ENCODE data around the gene APOE. TPM values are rescaled to one million over a fixed set of nuclear protein-coding genes. Genes with fewer than 3 reads are reported as not detected.

The APOE gene
- total and polyA plus RNA-seq, 2 of the 13 experiments (the other 11 are each of a cell fraction or from before 2014, with no cell fraction given): 1,328 to 1,470 TPM

GRCh38 chr19:44857837-44858236 lies 47.8 kb upstream of the APOE start:
- intact Hi-C loops (cut with micrococcal nuclease; ENCODE audit: unreplicated experiment): no loop called here
- Histone ChIP-seq H3K9me3 (ENCODE audit: low read length) (no peaks in the 10 kb centered on the region), H3K27me3 (ENCODE audit: control insufficient read depth in 1 of 2, insufficient read depth in 2 of 2, low read length in 2 of 2) (no peaks in the 10 kb centered on the region), H3K27ac (ENCODE audit: extremely low read length, insufficient read depth, low read length) (peak overlapping the region; percentile 65), H4K20me1 (ENCODE audit: insufficient read depth, low read length) (peaks cover 16% of the 10 kb centered on the region), H3K9ac (ENCODE audit: insufficient read depth, low read depth, low read length) (no peak overlapping the region), H3K4me2 (ENCODE audit: low read depth, low read length) (peak overlapping the region; percentile 57), H3K4me3 (replicated peaks in 1 of 3; ENCODE audit: insufficient read depth in 1 of 3, low read depth in 2 of 3, low read length in 3 of 3) (no peak overlapping the region; a peak in 1 of 6 replicates), H3K36me3 (replicated peaks in 1 of 2; ENCODE audit: control insufficient read depth in 1 of 2, insufficient read depth in 2 of 2, low read length in 2 of 2) (peaks cover 5 to 28% of the 10 kb centered on the region in 2 experiments; a peak in 4 of 5 replicates), H3K4me1 (ENCODE audit: insufficient read depth, low read length) (peaks cover 69% of the 10 kb centered on the region), H3K79me2 (ENCODE audit: insufficient read depth, low read length) (peaks cover 46% of the 10 kb centered on the region), H2AFZ (ENCODE audit: low read length) (no peak overlapping the region)
- no TSS peak for BruUV-seq (replicated peaks)
- POLR2A ChIA-PET: interaction anchor here (0.7 to 3.6 kb wide), 5 partner anchors 9 to 48 kb away, joined by 4 to 36 read pairs (median 11); partner anchors contain the start of genes APOE, NECTIN2 and TOMM40
- CTCF ChIA-PET (ENCODE audit: low intra/inter-chr PET ratio, low total read pairs): no interaction called here
- no peak for DNase-seq (ENCODE audit: low spot score)
- peak; percentile 36 for FAIRE-seq
- whole genome bisulfite sequencing (ENCODE audit: low lambda C conversion rate): 20% methylated on average over 4 of the region's 4 CpGs
- in situ Hi-C loops (cut with HindIII; ENCODE audit: extremely low pct_ligation_motif_present, low pct_unique_long_range_greater_than_20kb): no loop called here
- peak; percentile 89 for ATAC-seq
- peak; percentile 51; the same call in 1 of the 2 replicates for TF ChIP-seq ARID3A (IDR thresholded peaks at IDR 0.05; ENCODE audit: low read depth, low read length)
- peak; percentile 35; the same call in 1 of the 2 replicates for TF ChIP-seq FOXO1 (CRISPR knock-in tag; IDR thresholded peaks at IDR 0.05)
- TF ChIP-seq ELF3 (CRISPR knock-in tag; IDR thresholded peaks at IDR 0.05): peak; percentile 40; the same call in 1 of the 2 replicates
- TF ChIP-seq TBP (CRISPR knock-in tag; IDR thresholded peaks at IDR 0.05): no peak
- TF ChIP-seq TARDBP (CRISPR knock-in tag; IDR thresholded peaks at IDR 0.05): 0 out of 2 replicates have a peak, but pooled peaks have one; percentile 33
- TF ChIP-seq HNF4A (CRISPR knock-in tag; IDR thresholded peaks at IDR 0.05): peak; percentile 24; the same call in 1 of the 2 replicates
- TF ChIP-seq ZNF614 (CRISPR knock-in tag; IDR thresholded peaks at IDR 0.05; ENCODE audit: borderline replicate concordance): no peak
- TF ChIP-seq MED1 (CRISPR knock-in tag; IDR thresholded peaks at IDR 0.05): peak; percentile 48
- TF ChIP-seq DRAP1 (CRISPR knock-in tag; IDR thresholded peaks at IDR 0.05): 0 out of 2 replicates have a peak, but pooled peaks have one; percentile 16
- peak; percentile 58 for TF ChIP-seq BCL6 (CRISPR knock-in tag; IDR thresholded peaks at IDR 0.05)
- 0 out of 2 replicates have a peak, but pooled peaks have one; percentile 68 for TF ChIP-seq ZNF362 (CRISPR knock-in tag; IDR thresholded peaks at IDR 0.05; ENCODE audit: borderline replicate concordance)
- TF ChIP-seq ZBTB46 (CRISPR knock-in tag; IDR thresholded peaks at IDR 0.05; ENCODE audit: borderline replicate concordance): no peak
- no peak for TF ChIP-seq HHEX (CRISPR knock-in tag; IDR thresholded peaks at IDR 0.05)
- no peak for TF ChIP-seq ZBTB7B (CRISPR knock-in tag; IDR thresholded peaks at IDR 0.05)
- TF ChIP-seq ONECUT2 (CRISPR knock-in tag; IDR thresholded peaks at IDR 0.05): peak; percentile 83
- TF ChIP-seq THRA (CRISPR knock-in tag; IDR thresholded peaks at IDR 0.05; ENCODE audit: borderline replicate concordance): no peak
- peak; percentile 20; the same call in 1 of the 2 replicates for TF ChIP-seq PITX1 (CRISPR knock-in tag; IDR thresholded peaks at IDR 0.05)
- peak; percentile 71 for TF ChIP-seq SALL1 (CRISPR knock-in tag; IDR thresholded peaks at IDR 0.05)

Data from HepG2 (cell line).